B cell (primary cell): ENCODE measurements around the gene CCDC85B. TPM values are rescaled to one million over a fixed set of nuclear protein-coding genes. Genes with fewer than 3 reads are reported as not detected.

Experiments used
- ATAC-seq: fragments of 200-7000 bp; cut with Tn5 transposase; one replicate; pipeline ENCODE4 v1.10.0; 2021; ENCODE audit warnings: low read depth, mild to moderate bottlenecking, moderate number of reproducible peaks, moderate library complexity
- CTCF ChIA-PET: fragments of 350-600 bp; sonication (Branson Sonifier 250); formaldehyde crosslinking; loops from one replicate; lab custom pipeline; 2021; ENCODE audit warnings: antibody characterized with exemption, inconsistent platforms; lab: Charles Lee
- POLR2A ChIA-PET: fragments of 350-600 bp; sonication (Branson Sonifier 250); formaldehyde crosslinking; loops from one replicate; lab custom pipeline; 2021; ENCODE audit warnings: antibody characterized with exemption; lab: Charles Lee
- DNase-seq: peaks from one replicate; pipeline ENCODE4 v3.0.0; 2013
- H2AFZ ChIP-seq: 2 replicates; pipeline ENCODE4 v1.6.1; 2012; ENCODE audit warnings: mild to moderate bottlenecking, low read depth, low read length; ENCODE audit not compliant: insufficient read depth, poor library complexity, severe bottlenecking
- H3K27ac ChIP-seq, 2 donors: 1 replicate in 1 of 2; 2 replicates in 1 of 2; pipeline ENCODE4 v1.5.1; 2012 to 2013; ENCODE audit warnings: low read length in 2 of 2, mild to moderate bottlenecking in 2 of 2, moderate library complexity in 1 of 2
- H3K27me3 ChIP-seq, 4 experiments: fragments of 200-600 bp in 1 of 4; sonication (generic) in 1 of 4; replicated peaks in 1 of 4; 1 replicate in 2 of 4; 2 replicates in 2 of 4; pipeline versions ENCODE4 v1.6.1 to v1.7.0; 2013 to 2016; ENCODE audit warnings: low read length in 3 of 4, mild to moderate bottlenecking in 2 of 4, mixed read lengths in 1 of 4, moderate library complexity in 1 of 4; ENCODE audit not compliant: insufficient read depth in 4 of 4, control insufficient read depth in 3 of 4; ENCODE audit errors: control extremely low read depth in 1 of 4
- H3K36me3 ChIP-seq, 2 experiments: replicated peaks in 1 of 2; 1 replicate in 1 of 2; 2 replicates in 1 of 2; pipeline versions ENCODE4 v1.6.1 to v1.7.1; 2013; ENCODE audit warnings: low read length in 1 of 2; ENCODE audit not compliant: insufficient read depth in 2 of 2, control insufficient read depth in 1 of 2; ENCODE audit errors: control extremely low read depth in 1 of 2, extremely low read depth in 1 of 2
- H3K4me1 ChIP-seq, 2 donors: fragments of 200-600 bp in 1 of 2; sonication (generic) in 1 of 2; 1 replicate in 1 of 2; 2 replicates in 1 of 2; pipeline versions ENCODE4 v1.5.1 to v1.6.1; 2013 to 2017; ENCODE audit warnings: low read length in 2 of 2; ENCODE audit not compliant: control insufficient read depth in 2 of 2, insufficient read depth in 2 of 2
- H3K4me2 ChIP-seq: replicated peaks from 2 replicates; pipeline ENCODE3; 2012; ENCODE audit warnings: mild to moderate bottlenecking, low read depth, low read length; ENCODE audit not compliant: poor library complexity, severe bottlenecking
- H3K4me3 ChIP-seq, 5 experiments: fragments of 200-600 bp in 1 of 5; sonication (generic) in 1 of 5; 1 replicate in 3 of 5; 2 replicates in 2 of 5; pipeline versions ENCODE4 v1.5.1 to v1.7.0; 2011 to 2016; ENCODE audit warnings: low read length in 4 of 5, mild to moderate bottlenecking in 4 of 5, low read depth in 2 of 5, control low read depth in 1 of 5, moderate library complexity in 1 of 5; ENCODE audit not compliant: insufficient read depth in 1 of 5; ENCODE audit errors: control extremely low read depth in 1 of 5, extremely low read depth in 1 of 5
- H3K79me2 ChIP-seq: fragments of 200-600 bp; sonication (generic); one replicate; pipeline ENCODE4 v1.6.0; 2016; ENCODE audit warnings: low read length; ENCODE audit not compliant: control insufficient read depth, insufficient read depth
- H3K9ac ChIP-seq: fragments of 200-600 bp; sonication (generic); 2 replicates; pipeline ENCODE4 v1.6.1; 2017; ENCODE audit warnings: mild to moderate bottlenecking, low read length, moderate library complexity
- H3K9me3 ChIP-seq, 3 donors: one replicate each; pipeline versions ENCODE4 v1.6.1 to v1.7.1; 2013; ENCODE audit warnings: low read length in 2 of 3; ENCODE audit not compliant: control insufficient read depth in 2 of 3, insufficient read depth in 1 of 3; ENCODE audit errors: control extremely low read depth in 1 of 3
- H4K20me1 ChIP-seq: 2 replicates; pipeline ENCODE4 v1.6.0; 2012; ENCODE audit warnings: mild to moderate bottlenecking, low read length; ENCODE audit not compliant: insufficient read depth, control insufficient read depth, poor library complexity, severe bottlenecking
- H3K27ac Mint-ChIP-seq: one replicate; pipeline ENCODE4 v1.8.0; 2021; ENCODE audit warnings: mixed read lengths
- H3K27me3 Mint-ChIP-seq: one replicate; pipeline ENCODE4 v1.8.0; 2021; ENCODE audit warnings: mixed read lengths
- H3K4me1 Mint-ChIP-seq: one replicate; pipeline ENCODE4 v1.8.0; 2021; ENCODE audit warnings: mixed read lengths
- H3K4me3 Mint-ChIP-seq: one replicate; pipeline ENCODE4 v1.8.0; 2021; ENCODE audit warnings: mixed read lengths
- H3K9me3 Mint-ChIP-seq: one replicate; pipeline ENCODE4 v1.8.0; 2022; ENCODE audit warnings: mixed read lengths; ENCODE audit not compliant: insufficient read depth
- EZH2 ChIP-seq: IDR thresholded peaks from 2 replicates; pipeline ENCODE4 v1.6.1; 2012; ENCODE audit warnings: borderline replicate concordance, low read depth, mild to moderate bottlenecking, moderate library complexity, low read length; ENCODE audit not compliant: insufficient read depth, poor library complexity, severe bottlenecking
- WGBS: methylation state at CpG from one replicate; pipeline ENCODE4 v1.1.5; 2013; ENCODE audit warnings: missing lambda C conversion rate; ENCODE audit not compliant: insufficient coverage; 5-methylcytosine and 5-hydroxymethylcytosine counted together
- intact Hi-C: fragments of 100-400 bp; cut with micrococcal nuclease; formaldehyde crosslinking; loops from one replicate; pipeline ENCODE4 v1.10.0; 2022
- polyA plus RNA-seq: library from polyadenylated mRNA; depleted of rRNA; stranded (reverse); fragments of >200 nt; gene quantifications from 2 replicates; pipeline ENCODE4 v1.2.3, GENCODE V29; 2012
- total RNA-seq, 2 donors: library from RNA; stranded (reverse); fragments of 120-200 nt in 1 of 2; gene quantifications; 1 replicate in 1 of 2; 2 replicates in 1 of 2; pipeline versions ENCODE4 v1.2.3 to v1.2.4, GENCODE V29; 2013 to 2022
- TF ChIP-seq, protein P1 (sequence below): fragments of 200-600 bp; IDR thresholded peaks from one replicate; pipeline ENCODE4 v1.8.0; 2022; ENCODE audit warnings: antibody characterized with exemption, mild to moderate bottlenecking

The CCDC85B gene
- total and polyA plus RNA-seq, 2 donors (not counting 1 experiment from before 2014, with no cell fraction given), result 18.2 to 39.5 TPM

DNA sequence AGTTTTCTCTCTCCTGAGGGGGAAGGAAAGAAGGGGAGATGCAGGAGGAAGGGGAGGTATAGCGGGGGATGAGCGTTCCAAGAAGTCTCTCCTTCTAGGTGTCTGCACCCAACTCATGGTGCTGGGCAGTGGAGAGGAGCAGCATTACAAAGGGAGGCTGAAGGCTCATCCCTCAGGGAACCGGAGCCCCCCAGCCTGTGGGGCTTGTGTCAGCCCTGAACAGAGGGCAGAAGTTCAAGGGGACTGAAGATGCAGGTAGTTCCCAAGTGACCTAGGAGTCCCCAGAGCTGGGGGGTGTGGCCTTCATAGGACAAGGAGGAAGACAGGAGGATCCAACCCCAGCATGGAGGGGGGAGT, 26.6 kb downstream of the CCDC85B start:
- H3K27me3 Mint-ChIP-seq, result no peaks in the 10 kb centered on the region
- DNase-seq (no peak), ATAC-seq (no peak)
- H3K27ac Mint-ChIP-seq, result peak overlapping the region; percentile 67
- no peaks in the 10 kb centered on the region for H3K9me3 Mint-ChIP-seq
- WGBS, result 100% methylated on average over 3 of the region's 3 CpGs
- Histone ChIP-seq H3K4me2 (peak overlapping the region; percentile 97), H3K9me3 (no peaks in the 10 kb centered on the region), H2AFZ (no peak overlapping the region), H3K4me3 (no peak overlapping the region), H3K4me1 (peaks cover 19 to 50% of the 10 kb centered on the region in 2 donors), H3K36me3 (peaks cover 0 to 7% of the 10 kb centered on the region in 2 experiments), H3K27ac (no peak overlapping the region), H3K79me2 (peaks cover 47% of the 10 kb centered on the region), H3K9ac (no peak overlapping the region), H4K20me1 (peaks cover 4% of the 10 kb centered on the region), H3K27me3 (peaks cover 0 to 1% (median 0%) of the 10 kb centered on the region in 4 experiments)
- ChIA-PET CTCF (interaction anchor here (1.9 to 2.1 kb wide), 2 partner anchors 27 to 32 kb away, joined by 12 to 15 read pairs; partner anchors contain the start of genes CCDC85B and FIBP), POLR2A (interaction anchor here (0.8 to 2.5 kb wide), 2 partner anchors 26 to 196 kb away, joined by 5 to 13 read pairs; partner anchors contain the start of genes CCDC85B and RNASEH2C)
- peaks cover 44% of the 10 kb centered on the region for H3K4me1 Mint-ChIP-seq
- TF ChIP-seq, protein P1, sequence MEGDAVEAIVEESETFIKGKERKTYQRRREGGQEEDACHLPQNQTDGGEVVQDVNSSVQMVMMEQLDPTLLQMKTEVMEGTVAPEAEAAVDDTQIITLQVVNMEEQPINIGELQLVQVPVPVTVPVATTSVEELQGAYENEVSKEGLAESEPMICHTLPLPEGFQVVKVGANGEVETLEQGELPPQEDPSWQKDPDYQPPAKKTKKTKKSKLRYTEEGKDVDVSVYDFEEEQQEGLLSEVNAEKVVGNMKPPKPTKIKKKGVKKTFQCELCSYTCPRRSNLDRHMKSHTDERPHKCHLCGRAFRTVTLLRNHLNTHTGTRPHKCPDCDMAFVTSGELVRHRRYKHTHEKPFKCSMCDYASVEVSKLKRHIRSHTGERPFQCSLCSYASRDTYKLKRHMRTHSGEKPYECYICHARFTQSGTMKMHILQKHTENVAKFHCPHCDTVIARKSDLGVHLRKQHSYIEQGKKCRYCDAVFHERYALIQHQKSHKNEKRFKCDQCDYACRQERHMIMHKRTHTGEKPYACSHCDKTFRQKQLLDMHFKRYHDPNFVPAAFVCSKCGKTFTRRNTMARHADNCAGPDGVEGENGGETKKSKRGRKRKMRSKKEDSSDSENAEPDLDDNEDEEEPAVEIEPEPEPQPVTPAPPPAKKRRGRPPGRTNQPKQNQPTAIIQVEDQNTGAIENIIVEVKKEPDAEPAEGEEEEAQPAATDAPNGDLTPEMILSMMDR, result no peak
- TF ChIP-seq EZH2, result no peak
- peak overlapping the region; percentile 89 for H3K4me3 Mint-ChIP-seq
- intact Hi-C loops, result no loop called here

DNA sequence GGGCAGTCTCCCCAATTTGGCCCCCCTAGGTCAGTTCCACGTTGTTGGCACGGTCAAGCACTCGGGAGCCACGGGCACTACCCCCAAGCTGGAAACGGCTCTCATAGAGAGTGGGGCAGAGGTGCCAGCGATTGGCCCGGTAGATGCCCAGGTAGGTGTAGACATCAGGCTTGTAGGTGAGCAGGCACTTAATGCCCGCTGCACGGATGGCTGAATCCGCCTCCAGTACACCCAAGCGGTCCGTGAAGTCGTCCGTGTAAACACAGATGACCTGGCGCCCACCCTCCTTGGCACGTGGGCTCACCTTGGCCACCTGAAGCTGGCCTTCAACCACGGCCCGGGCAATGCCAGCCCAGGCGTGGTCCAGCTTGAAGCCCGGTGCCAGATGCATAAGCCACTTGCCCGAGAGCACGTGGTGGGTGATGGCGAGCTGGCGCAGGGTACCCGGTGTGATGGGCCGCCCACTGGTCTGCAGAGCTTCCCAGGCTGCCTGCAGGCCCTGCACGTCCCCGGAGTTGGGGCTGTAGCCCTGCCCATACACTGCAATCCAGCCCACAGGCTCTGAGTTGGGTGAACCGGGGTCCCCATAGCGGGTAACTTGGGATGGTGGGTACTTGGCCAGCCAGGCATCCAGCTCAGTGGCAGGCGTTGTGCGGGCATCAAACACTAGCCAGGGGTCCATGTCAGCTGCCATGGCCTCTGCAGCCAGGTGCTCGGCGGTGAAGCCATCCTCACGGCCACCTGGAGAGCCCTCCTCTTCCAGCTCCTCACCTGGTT, 27.1 kb downstream of the CCDC85B start:
- H3K27me3 Mint-ChIP-seq, result no peaks in the 10 kb centered on the region
- Histone ChIP-seq H4K20me1 (peaks cover 4% of the 10 kb centered on the region), H3K79me2 (peaks cover 42% of the 10 kb centered on the region), H2AFZ (peak overlapping the region; percentile 77), H3K27me3 (no peaks in the 10 kb centered on the region), H3K4me1 (peaks cover 19 to 50% of the 10 kb centered on the region in 2 donors), H3K9me3 (no peaks in the 10 kb centered on the region), H3K27ac (peak overlapping the region in 1 of 2 donors; percentile 66), H3K4me3 (peak overlapping the region; percentile 83 to 99 (median 93)), H3K9ac (peak overlapping the region; percentile 96), H3K36me3 (peaks cover 2 to 13% of the 10 kb centered on the region in 2 experiments), H3K4me2 (peak overlapping the region; percentile 97)
- H3K9me3 Mint-ChIP-seq, result no peaks in the 10 kb centered on the region
- no peak for DNase-seq
- H3K27ac Mint-ChIP-seq, result peak overlapping the region; percentile 87
- TF ChIP-seq EZH2, result no peak
- TF ChIP-seq, protein P1, result no peak
- peak overlapping the region; percentile 89 for H3K4me3 Mint-ChIP-seq
- no peak for ATAC-seq
- intact Hi-C loops, result loop anchor here (2.0 kb wide), 1 partner anchor 59 kb away; the partner anchor contains the start of gene CFL1
- CTCF ChIA-PET, result interaction anchor here (0.9 to 2.1 kb wide), 5 partner anchors 19 to 75 kb away, joined by 3 to 15 read pairs (median 4); partner anchors contain the start of genes CCDC85B and FIBP
- POLR2A ChIA-PET, result interaction anchor here (0.6 to 2.5 kb wide), 8 partner anchors 10 to 350 kb away, joined by 3 to 13 read pairs (median 5); partner anchors contain the start of genes CCDC85B, FIBP and RNASEH2C
- 95% methylated on average over 33 of the region's 35 CpGs for WGBS
- H3K4me1 Mint-ChIP-seq, result peaks cover 44% of the 10 kb centered on the region
